Measurements from ENCODE around the gene ARHGAP26.

- TF ChIP-seq CTCF (IDR thresholded peaks at IDR 0.05) (no peak), POLR2A (IDR thresholded peaks at IDR 0.05) (no peak)
These were observed 340.4 kb downstream of the ARHGAP26 start for GRCh38 chr5:143110591-143110990.

Measured in lower leg skin (tissue), 3 donors.